Epidermal melanocyte (primary cell): Measurements from ENCODE around the gene RBMXL3.

Experiments
- DNase-seq: peaks from one replicate; pipeline ENCODE4 v3.0.0; 2011; ENCODE audit warnings: low spot score; ENCODE audit not compliant: insufficient read length

RBMXL3 gene

GRCh38 chrX:115233497-115234455 is 44.6 kb downstream of the RBMXL3 start, which contains the start of gene LRCH2:
Gene LRCH2 (minus strand): TSS chrX:115234096. CDS start chrX:115234041, 55 bp downstream.
- DNase-seq = peak; percentile 22

- DNase-seq = no peak
These were observed 45.3 kb downstream of the RBMXL3 start for GRCh38 chrX:115234461-115234860.

GRCh38 chrX:115236560-115236959 is 47.4 kb downstream of the RBMXL3 start:
- DNase-seq = no peak

GRCh38 chrX:115237056-115237455 is 47.8 kb downstream of the RBMXL3 start:
- DNase-seq = no peak
